Measurements from ENCODE around the gene GRM1.

The GRM1 gene

DNA sequence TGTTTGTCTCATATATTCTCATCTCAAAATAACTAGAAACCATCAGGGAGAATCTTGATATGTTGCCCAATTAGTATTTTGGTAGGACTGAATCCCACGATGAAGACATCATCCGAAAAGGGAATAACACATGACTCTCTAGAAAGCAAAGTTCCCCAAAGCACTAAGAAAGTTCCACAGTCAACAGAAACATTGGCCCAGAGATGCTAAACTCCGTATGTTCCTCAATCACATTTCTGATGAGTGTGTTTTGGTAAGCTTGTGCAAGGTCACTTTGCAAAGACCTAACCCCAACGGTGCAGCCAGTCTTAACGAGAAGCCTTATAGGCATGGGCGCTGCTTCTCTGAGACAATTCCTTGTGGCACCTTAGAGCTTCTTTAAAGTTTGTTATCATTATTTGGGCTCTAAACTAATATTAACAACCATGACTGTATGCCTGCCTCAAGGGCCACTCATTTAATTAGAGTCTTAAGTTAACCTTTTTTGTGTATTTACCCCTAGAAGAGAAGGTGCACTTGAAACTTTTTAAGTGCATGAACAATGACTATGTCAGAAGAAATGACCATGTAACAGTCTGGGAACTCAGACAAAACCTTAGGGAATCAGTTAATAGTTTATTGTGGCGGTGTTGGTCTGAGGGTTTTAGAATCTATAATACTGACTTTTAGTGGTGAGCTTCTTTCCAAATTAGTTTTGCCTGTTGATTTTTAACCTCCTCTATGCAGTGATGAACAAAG lies 312.8 kb downstream of the GRM1 start:
- CTCF ChIA-PET: no interaction called here
- no peak for DNase-seq (ENCODE audit: extremely low spot score)
- POLR2A ChIA-PET: no interaction called here
- TF ChIP-seq ZNF384 (IDR thresholded peaks at IDR 0.05) (no peak), CTBP1 (IDR thresholded peaks at IDR 0.05; ENCODE audit: borderline replicate concordance) (no peak), NFRKB (IDR thresholded peaks at IDR 0.05) (no peak), ARNT (IDR thresholded peaks at IDR 0.05) (no peak), FOXA1 (IDR thresholded peaks at IDR 0.05) (no peak), ELF4 (IDR thresholded peaks at IDR 0.05) (no peak), HDGF (IDR thresholded peaks at IDR 0.05; ENCODE audit: borderline replicate concordance) (no peak), BHLHE40 (IDR thresholded peaks at IDR 0.05; ENCODE audit: borderline replicate concordance) (no peak), FOXM1 (IDR thresholded peaks at IDR 0.05; ENCODE audit: borderline replicate concordance) (no peak), LEF1 (IDR thresholded peaks at IDR 0.05; ENCODE audit: borderline replicate concordance) (no peak), L3MBTL2 (conservative IDR thresholded peaks at IDR 0.05) (no peak)

DNA sequence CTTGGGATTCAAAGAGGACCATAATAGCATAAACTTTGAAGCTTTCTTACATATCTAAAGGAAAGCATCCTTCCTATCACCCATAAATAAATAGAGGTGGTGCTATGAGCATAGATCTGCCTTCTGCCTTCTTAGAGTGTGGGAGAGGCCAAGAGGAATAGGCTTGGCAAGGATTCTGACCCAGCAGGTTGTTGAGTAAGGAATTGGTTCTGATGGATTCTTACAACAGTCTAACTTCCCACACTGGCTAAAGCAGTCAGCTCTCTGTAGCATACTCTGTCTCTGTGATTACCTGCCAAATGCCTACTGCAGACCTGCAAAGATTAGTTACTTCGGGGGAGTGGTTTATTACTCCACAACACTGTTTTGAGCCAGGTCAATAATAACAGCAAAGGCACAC lies 316.7 kb downstream of the GRM1 start:
- CTCF ChIA-PET: no interaction called here
- TF ChIP-seq TARDBP (IDR thresholded peaks at IDR 0.05): no peak
- no peak for TF ChIP-seq ARNT (IDR thresholded peaks at IDR 0.05)
- TF ChIP-seq SP1 (IDR thresholded peaks at IDR 0.05): no peak
- no peak for TF ChIP-seq FOXM1 (IDR thresholded peaks at IDR 0.05; ENCODE audit: borderline replicate concordance)
- TF ChIP-seq LEF1 (IDR thresholded peaks at IDR 0.05; ENCODE audit: borderline replicate concordance): no peak
- POLR2A ChIA-PET: no interaction called here
- no peak for DNase-seq (ENCODE audit: extremely low spot score)

DNA sequence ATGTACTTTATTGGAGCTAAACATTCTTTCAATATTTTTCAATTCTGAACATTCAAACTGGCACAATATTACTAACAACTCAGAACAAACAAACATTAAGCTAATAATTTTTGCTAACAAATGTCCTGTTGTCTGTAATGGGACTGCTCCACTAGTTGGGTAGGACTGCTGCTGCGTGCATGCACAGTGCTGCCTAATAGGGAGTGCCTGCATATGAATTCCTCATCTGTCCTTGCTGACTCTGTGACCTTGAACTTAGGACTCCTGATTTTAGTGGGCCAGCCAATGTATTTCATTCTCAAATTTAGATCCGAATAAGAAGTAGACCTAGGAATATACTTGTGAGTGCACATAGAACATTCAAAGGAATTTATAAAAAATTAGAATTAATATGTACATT lies 318.2 kb downstream of the GRM1 start:
- POLR2A ChIA-PET: no interaction called here
- DNase-seq (ENCODE audit: extremely low spot score): no peak
- TF ChIP-seq ELF4 (IDR thresholded peaks at IDR 0.05) (no peak), L3MBTL2 (conservative IDR thresholded peaks at IDR 0.05) (no peak), ZNF384 (IDR thresholded peaks at IDR 0.05) (no peak), ARNT (IDR thresholded peaks at IDR 0.05) (no peak), HDGF (IDR thresholded peaks at IDR 0.05; ENCODE audit: borderline replicate concordance) (no peak), SUZ12 (IDR thresholded peaks at IDR 0.05) (no peak), SP1 (IDR thresholded peaks at IDR 0.05) (no peak), BHLHE40 (IDR thresholded peaks at IDR 0.05; ENCODE audit: borderline replicate concordance) (no peak), FOXA1 (IDR thresholded peaks at IDR 0.05) (no peak), FOXK2 (IDR thresholded peaks at IDR 0.05) (no peak), FOXM1 (IDR thresholded peaks at IDR 0.05; ENCODE audit: borderline replicate concordance) (no peak), NFRKB (IDR thresholded peaks at IDR 0.05) (no peak), LEF1 (IDR thresholded peaks at IDR 0.05; ENCODE audit: borderline replicate concordance) (no peak), CTBP1 (IDR thresholded peaks at IDR 0.05; ENCODE audit: borderline replicate concordance) (no peak), TARDBP (IDR thresholded peaks at IDR 0.05) (no peak)
- TF ChIP-seq, protein P1, sequence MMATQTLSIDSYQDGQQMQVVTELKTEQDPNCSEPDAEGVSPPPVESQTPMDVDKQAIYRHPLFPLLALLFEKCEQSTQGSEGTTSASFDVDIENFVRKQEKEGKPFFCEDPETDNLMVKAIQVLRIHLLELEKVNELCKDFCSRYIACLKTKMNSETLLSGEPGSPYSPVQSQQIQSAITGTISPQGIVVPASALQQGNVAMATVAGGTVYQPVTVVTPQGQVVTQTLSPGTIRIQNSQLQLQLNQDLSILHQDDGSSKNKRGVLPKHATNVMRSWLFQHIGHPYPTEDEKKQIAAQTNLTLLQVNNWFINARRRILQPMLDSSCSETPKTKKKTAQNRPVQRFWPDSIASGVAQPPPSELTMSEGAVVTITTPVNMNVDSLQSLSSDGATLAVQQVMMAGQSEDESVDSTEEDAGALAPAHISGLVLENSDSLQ (IDR thresholded peaks at IDR 0.05): no peak
- CTCF ChIA-PET: no interaction called here

- DNase-seq (ENCODE audit: extremely low spot score): no peak
- ChIA-PET POLR2A (no interaction called here), CTCF (no interaction called here)
- no peak for TF ChIP-seq SP1 (IDR thresholded peaks at IDR 0.05)
- no peak for TF ChIP-seq SUZ12 (IDR thresholded peaks at IDR 0.05)
- no peak for TF ChIP-seq L3MBTL2 (conservative IDR thresholded peaks at IDR 0.05)
- TF ChIP-seq NFRKB (IDR thresholded peaks at IDR 0.05): no peak
- TF ChIP-seq CTBP1 (IDR thresholded peaks at IDR 0.05; ENCODE audit: borderline replicate concordance): no peak
- no peak for TF ChIP-seq LEF1 (IDR thresholded peaks at IDR 0.05; ENCODE audit: borderline replicate concordance)
- no peak for TF ChIP-seq TARDBP (IDR thresholded peaks at IDR 0.05)
- TF ChIP-seq ELF4 (IDR thresholded peaks at IDR 0.05): no peak
- TF ChIP-seq HDGF (IDR thresholded peaks at IDR 0.05; ENCODE audit: borderline replicate concordance): no peak
- TF ChIP-seq FOXM1 (IDR thresholded peaks at IDR 0.05; ENCODE audit: borderline replicate concordance): no peak
- TF ChIP-seq FOXA1 (IDR thresholded peaks at IDR 0.05): no peak
- no peak for TF ChIP-seq BHLHE40 (IDR thresholded peaks at IDR 0.05; ENCODE audit: borderline replicate concordance)
- no peak for TF ChIP-seq ZNF384 (IDR thresholded peaks at IDR 0.05)
- no peak for TF ChIP-seq ARNT (IDR thresholded peaks at IDR 0.05)
- TF ChIP-seq FOXK2 (IDR thresholded peaks at IDR 0.05): no peak
- TF ChIP-seq, protein P1 (IDR thresholded peaks at IDR 0.05): no peak
Measured at GRCh38 chr6:146347690-146348089, 318.8 kb downstream of the GRM1 start.

GRCh38 chr6:146351018-146351417 lies 322.2 kb downstream of the GRM1 start:
- ChIA-PET POLR2A (no interaction called here), CTCF (interaction anchor here (0.7 kb wide), 1 partner anchor 1099 kb away, joined by 3 read pairs; no protein-coding TSS in a partner anchor)
- DNase-seq (ENCODE audit: extremely low spot score): no peak
- TF ChIP-seq ARNT (IDR thresholded peaks at IDR 0.05) (no peak), FOXK2 (IDR thresholded peaks at IDR 0.05) (no peak), TARDBP (IDR thresholded peaks at IDR 0.05) (no peak), SUZ12 (IDR thresholded peaks at IDR 0.05) (no peak), CTBP1 (IDR thresholded peaks at IDR 0.05; ENCODE audit: borderline replicate concordance) (no peak), BHLHE40 (IDR thresholded peaks at IDR 0.05; ENCODE audit: borderline replicate concordance) (no peak), FOXM1 (IDR thresholded peaks at IDR 0.05; ENCODE audit: borderline replicate concordance) (no peak), FOXA1 (IDR thresholded peaks at IDR 0.05) (no peak), LEF1 (IDR thresholded peaks at IDR 0.05; ENCODE audit: borderline replicate concordance) (no peak), ZNF384 (IDR thresholded peaks at IDR 0.05) (no peak), HDGF (IDR thresholded peaks at IDR 0.05; ENCODE audit: borderline replicate concordance) (no peak), L3MBTL2 (conservative IDR thresholded peaks at IDR 0.05) (no peak), NFRKB (IDR thresholded peaks at IDR 0.05) (no peak), SP1 (IDR thresholded peaks at IDR 0.05) (no peak), ELF4 (IDR thresholded peaks at IDR 0.05) (no peak)
- TF ChIP-seq, protein P1 (IDR thresholded peaks at IDR 0.05): no peak

GRCh38 chr6:146352163-146352562 lies 323.3 kb downstream of the GRM1 start:
- ChIA-PET POLR2A (no interaction called here), CTCF (no interaction called here)
- DNase-seq (ENCODE audit: extremely low spot score): no peak
- TF ChIP-seq FOXA1 (IDR thresholded peaks at IDR 0.05): no peak
- TF ChIP-seq ARNT (IDR thresholded peaks at IDR 0.05): no peak
- TF ChIP-seq TARDBP (IDR thresholded peaks at IDR 0.05): no peak
- TF ChIP-seq, protein P1 (IDR thresholded peaks at IDR 0.05): no peak
- no peak for TF ChIP-seq ELF4 (IDR thresholded peaks at IDR 0.05)
- TF ChIP-seq L3MBTL2 (conservative IDR thresholded peaks at IDR 0.05): no peak
- TF ChIP-seq SP1 (IDR thresholded peaks at IDR 0.05): no peak
- no peak for TF ChIP-seq FOXK2 (IDR thresholded peaks at IDR 0.05)
